ENCODE measurements around the gene FOXO1.

FOXO1 gene

DNA sequence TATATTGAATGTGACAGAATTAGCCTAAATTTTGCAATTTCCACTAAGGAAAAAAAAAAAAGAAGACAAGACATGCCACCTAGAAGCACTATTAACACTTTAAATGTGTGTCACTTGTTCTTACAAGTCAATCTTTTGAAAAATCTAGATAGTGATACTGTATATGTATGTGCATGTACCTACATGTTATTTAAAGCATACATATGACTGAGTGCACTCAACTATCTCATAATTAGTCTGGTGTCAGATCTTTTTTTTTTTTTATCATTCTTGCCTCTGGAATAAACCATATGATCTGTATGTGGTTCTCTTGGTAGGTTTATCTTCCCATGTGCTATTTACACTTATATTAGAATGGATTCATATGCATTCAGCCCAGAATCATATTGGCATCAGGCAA is 62.3 kb downstream of the FOXO1 start:
- DNase-seq = no peak

DNA sequence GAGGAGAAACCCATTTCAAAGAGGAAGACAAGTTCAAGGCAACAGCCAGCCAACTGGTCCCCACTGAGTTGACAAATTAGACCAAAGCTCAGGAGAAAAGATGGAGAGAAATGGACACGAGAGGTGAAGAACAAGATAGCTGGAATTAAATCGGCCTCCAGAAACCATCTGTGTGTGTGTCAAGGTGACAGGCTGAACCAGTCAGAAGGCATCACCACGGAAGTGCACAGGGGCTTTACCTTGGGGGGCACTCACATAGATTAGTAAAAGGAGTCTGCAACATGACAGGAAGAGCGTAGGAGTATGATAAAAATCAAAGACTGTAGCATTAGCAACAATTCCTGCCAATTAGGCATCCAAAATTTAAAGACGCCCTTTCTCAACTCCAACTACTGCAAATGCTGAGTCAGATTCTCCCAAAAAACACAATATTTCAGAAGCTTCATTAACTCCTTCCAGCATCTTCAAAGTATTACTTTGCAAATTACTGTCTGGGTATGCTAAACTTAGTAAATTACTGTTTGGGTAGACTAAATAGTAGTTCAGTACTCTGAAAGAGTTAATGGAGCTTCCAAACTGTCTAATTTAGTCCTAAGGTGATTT is 66.2 kb downstream of the FOXO1 start:
- peak in 1 of 2 donors; percentile 33 for DNase-seq

DNA sequence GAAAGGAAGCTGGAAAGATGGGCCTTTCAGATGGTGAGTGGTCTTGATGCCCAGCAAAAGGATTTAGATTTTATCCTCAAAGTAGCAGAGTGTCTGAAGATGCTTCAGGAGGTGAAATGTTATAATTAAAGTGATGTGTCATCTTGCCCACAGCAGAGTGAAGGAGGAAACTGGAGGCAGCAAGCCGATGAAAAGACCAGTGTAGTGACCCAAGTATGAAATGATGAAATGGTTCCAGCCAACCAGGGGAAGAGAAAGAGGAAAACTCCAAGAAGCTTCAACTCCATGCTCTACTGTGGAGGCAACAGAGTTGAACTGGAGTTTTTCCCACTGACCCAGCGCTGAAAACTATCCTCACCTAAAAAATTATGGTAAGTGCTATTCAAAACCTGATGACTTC is 66.7 kb downstream of the FOXO1 start:
- DNase-seq = no peak

DNA sequence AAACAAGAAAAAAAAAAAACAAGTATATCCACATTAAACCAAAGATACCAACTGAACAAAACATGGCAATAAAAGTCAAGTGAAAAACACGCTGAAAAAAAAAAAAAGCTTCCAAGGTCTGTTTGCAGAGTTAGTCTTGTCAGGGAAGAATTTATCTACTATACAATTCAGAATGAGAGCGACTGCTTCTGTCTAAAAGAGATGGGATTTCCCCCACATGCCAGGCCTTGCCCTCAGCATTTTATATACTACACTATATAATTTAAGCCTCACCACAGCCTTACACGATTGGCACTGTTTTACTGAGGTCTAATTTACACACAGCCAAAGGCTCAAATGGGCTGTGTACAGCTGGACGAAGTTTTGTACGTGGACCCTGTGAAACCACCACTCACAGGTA is 67.3 kb downstream of the FOXO1 start:
- DNase-seq = no peak

DNA sequence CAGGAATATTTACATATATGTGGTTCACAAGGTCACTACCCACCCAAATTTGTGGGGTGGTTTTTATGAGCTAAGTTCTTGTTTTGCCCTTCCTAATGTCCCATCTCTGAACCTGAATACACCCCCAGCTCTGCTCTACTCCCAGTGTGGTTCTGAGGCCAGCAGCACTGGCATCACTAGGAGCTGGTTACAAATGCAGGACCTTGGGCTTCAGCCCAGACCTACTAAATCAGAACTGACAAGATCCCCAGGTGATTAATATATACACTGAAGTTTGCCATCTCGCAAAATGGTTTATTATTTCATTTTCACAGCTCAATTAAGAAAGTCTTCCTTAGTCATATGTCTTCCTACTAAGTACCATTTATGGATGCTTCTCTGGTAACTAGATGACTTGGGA is 67.9 kb downstream of the FOXO1 start:
- DNase-seq = no peak

DNA sequence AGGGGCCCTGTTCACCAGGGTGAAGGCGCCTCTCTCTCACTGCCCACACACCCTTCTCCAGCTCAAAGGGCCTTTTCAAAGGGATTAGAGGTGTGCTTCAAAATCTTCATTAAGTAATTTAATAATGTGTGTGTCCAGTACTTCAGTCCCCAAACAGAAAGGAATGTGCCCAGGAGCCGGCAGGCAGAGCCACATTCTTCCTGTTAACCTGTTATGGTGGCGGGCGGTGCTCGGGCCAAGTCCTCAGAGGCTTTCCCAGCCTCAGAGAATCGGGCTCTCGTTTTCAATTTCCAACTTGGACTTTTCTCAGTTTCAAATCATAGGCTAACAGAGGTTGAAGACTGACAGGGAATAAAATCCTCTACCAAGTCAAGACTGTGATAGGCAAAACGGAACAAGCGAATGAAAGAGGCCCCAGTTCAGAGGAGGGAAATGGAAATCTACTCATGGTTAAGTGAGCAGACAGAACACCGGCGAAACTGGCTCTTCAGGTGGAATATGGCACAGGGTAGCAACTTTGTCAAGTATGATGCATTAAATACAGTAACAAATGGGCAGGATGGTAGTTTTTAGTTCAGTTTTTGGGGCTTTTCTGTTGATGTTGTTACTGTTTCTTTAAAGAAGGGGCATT is 68.6 kb downstream of the FOXO1 start:
- no peak for DNase-seq

DNA sequence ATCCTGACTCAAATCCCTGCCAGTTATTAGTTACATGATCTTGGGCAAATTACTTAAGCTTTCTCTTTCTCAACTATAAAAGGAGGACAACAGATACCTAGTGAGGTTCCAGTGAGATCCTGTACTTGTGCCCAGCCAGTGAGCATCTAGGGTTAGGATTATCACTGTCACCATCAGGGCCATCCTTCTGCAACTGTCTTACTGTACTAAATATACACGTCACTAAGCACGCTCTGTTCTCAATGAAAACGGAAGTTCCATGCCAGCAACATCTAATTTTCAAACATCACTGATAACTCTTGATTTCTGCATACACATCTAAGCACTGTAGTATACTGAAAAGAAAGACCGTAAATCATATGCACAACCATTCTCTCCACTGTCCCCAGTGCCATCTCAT is 70.0 kb downstream of the FOXO1 start:
- DNase-seq = peak in 1 of 2 donors; percentile 33

DNA sequence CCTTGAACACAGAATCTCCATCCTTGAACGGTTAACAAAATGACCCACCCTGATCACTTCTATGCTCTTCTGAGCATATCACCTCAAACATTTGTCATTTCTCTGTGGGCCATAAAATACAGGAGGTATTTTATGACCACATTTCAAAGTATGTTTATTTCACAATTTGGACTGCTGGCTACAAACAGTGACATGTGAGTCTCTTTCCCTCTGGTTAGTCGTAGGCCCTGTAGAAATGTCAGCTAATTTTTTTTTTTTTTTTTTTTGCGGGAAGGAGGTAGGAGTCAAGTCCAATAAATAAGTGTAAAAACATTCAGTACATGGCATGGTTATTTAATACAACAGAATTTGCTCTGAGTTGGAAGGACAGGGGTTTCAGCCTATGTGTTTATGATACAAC is 70.7 kb downstream of the FOXO1 start:
- no peak for DNase-seq

DNA sequence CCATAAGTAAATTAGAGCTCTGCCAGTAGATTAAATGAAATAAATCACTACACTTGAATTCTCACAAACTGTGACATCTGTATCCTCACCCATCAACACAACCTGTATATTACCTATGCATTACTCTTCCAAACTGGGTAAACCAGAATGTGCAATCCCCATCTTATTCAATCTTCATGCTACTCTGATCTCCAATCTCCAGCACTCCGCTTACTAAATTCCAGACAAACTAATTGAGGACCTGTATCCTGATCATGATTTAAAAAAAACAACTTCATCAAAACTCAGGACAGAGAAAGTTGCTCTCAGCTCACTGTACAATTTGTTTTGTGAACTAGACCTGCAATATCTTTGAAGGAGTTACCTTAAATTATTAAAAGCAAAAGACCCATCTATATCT is 74.4 kb downstream of the FOXO1 start:
- DNase-seq = no peak

DNA sequence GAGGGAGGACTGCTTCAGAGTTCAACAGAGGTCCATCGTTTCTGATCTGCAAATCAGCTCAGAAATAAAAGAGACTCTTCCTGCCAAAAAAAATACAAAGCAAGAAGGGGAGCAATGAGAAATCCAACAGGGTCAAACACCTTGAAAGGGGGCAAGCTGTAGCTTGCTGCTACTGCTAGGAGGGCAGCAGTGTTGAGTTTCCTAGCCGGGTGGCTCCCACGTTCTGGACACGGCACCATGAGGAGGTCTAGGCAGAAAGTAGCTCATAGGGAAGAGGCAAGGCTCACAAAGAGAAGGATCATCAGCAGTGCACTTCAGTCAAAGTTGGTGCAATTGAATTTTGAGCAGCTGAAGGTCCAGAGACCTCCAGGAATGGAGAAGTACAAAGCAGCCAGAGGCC is 75.3 kb downstream of the FOXO1 start:
- DNase-seq = no peak

DNA sequence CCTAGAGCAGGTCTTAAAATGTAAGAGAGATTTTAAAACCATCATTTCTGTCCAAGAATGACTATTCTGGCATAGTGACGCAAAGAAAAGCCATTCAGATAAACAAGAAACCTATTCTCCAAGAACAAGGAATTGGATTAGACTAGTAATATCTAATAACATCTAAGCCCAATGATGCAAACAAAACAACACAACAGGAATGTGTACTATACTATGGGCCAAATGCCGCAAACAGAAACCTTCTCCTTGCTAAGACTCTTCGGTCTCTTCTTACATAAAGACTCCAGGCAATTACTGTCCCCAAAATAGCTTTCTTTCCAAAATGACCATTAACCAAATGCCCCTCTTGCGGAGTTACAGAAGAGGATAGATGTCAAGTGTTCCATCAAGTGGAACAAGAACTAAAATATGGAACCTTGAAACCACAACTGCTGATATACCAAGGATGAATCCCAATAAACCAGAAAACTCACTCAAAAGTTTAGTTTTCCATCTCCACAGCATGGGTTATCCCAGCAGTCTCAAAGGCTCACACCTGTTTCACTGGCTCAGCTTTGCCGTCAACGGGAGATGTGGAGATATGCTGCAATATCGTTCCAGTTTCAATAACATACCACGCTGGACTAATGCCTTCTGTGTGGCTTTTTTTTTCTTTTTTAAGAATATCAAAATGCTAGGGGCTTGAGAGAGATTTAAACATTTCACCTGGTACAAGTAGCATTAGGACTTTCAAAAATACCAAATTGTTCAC is 76.2 kb downstream of the FOXO1 start:
- DNase-seq = no peak

DNA sequence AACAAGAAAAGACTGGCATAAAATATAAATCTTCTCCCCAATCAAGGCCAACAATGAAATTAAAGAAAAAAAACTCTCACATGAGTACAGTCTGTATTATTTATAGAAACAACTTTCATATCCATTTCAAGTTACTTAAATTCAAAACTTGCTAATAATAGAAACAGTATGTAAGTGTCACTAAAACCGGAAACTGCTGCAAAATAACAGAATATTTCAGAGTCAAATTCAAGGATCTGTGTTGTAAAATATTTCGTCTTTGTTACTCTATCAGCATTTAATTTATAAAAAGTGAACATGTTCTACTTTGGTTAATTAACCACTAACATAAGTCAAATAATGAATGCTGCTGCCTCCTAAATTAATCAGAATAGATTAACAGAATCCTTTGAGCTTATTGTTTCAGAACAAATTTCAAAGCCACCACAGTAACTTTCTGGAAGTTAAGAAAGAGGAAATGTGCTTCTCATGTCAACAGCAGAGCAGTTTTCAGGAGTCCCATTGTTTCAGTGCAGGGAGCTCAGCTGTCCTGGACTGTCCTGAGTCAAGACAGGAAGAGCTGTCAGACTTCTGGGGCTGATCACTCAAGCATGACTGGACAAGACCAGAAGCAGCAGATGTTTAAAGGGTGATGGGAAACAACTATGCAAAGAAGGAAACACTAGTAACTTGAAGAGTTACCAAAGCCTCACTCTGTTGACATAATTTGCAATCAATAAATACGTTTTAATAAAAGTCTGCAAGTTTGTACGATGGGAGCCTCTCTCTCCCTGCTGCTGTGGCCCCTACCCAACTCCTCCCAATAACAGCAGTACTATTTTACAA is 76.9 kb downstream of the FOXO1 start:
- peak in 1 of 2 donors; percentile 62 for DNase-seq

DNA sequence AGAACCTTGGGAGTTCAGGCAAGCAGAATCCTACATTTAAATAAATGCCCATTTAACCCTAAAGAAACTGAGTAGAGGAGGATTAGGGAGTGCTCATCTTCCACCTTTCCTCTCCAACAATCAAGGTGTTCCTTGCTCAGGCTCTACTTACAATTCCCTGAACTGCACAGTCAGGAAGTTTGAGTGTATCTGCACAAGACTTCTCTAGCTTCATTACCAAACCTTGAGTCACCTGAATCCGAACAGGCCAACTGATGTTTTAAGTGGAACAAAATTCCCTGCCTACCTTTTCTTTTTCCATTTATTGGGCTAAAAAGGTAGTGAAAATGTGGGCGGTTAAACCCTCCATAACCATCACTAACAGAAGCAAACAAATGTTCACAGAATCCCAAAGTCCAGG is 78.3 kb downstream of the FOXO1 start:
- no peak for DNase-seq

DNA sequence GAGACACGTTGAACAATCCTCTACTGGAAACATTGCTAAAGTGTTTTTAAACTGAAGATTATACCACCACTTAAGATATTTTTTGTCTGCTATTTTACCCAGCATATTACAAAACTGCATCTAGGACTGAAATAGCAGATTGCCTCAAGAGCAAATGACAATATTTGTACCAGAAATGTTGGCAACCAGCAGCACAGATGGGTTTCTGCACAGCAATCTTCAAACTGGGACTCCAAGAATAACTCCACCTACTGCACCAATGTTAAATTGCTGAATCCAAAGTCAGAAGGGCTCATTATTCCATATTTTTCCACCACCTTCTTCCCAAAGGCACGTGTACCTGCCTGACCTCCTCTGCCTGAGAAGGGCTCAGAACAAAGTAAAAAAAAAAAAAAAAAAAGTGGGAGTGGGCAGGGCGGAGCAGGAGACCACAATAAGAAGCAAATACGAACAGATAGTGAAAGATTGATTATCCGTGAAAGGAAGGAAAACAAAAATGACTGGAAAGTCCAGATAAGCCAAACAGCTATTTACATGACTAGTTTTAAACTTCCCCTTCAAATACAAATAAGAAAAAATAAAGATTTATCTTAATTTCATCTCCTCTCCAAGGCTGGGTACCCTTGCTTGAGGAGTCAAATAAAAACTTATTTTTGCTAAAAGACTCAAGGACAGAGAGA is 79.4 kb downstream of the FOXO1 start:
- DNase-seq = no peak

DNA sequence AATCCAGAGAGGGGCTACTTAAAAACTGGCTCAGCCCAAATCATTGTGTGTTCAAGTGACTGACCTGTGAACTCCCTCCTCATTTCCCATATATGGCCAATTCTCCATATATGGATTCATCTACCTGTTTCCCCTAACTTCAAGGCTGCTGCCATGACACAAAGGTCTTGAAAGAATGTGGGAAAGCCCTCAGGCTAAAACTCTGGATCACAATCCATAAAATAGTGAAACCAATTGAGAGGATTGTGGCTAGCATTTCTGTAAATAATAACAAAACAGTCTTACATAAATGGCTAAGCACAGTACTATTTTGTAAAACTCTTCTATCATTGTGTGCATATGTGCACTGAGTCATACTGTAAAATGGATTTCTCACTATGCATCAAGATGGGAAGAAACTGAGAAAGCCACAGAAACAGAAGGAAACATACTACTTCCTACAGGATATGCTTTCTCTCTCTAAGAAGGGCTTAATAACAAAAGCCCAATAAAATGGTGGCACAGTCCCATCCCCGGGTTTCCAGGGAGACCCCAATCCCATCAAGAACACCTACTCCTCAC is 80.5 kb downstream of the FOXO1 start:
- DNase-seq = no peak

DNA sequence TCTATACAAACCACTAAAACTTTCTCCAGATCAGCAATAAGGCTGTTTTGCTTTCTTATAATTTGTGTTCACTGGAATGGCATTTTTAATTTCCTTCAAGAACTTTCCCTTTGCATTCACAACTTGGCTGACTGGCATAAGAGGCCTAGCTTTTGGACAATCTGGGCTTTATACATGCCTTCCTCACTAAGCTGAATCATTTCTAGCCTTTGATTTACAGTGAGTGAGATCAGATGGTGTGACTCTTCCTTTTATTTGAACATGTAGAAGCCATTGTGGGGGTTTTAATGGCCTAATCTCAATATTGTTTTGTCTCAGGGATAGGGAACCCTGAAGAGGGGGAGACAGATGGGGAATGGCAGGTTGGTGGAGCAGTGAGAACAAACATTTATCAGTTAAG is 82.7 kb downstream of the FOXO1 start:
- DNase-seq = no peak

DNA sequence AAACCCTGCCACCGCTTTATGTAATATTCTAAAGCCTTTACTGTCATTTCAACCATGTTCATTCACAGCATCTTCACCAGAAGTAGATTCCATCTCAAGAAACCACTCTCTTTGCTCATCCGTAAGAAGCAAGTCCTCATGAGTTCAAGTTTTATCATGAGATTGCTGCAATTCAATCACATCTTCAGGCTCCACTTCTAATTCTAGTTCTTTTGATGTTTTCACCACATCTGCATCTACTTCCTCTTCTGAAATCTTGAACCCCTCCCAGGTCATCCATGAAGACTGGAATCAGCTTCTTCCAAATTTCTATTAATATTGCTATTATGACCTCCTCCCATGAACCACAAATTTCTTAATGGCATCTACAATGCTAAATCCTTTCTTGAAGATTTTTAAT is 83.9 kb downstream of the FOXO1 start:
- DNase-seq = no peak

DNA sequence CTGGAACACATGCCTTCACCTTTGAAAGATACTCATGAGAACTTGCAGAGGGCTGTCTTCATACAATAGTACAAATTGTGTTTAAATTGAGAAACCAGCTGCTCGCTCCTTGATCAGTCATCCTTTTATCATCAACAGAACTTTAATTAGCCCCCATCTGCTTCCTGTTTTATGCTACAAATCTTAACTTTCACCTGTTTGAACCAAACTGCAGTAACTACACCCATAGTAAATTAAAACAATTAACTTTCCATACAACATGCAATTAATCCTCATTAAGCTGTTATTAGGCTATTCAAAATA is 85.2 kb downstream of the FOXO1 start:
- DNase-seq = no peak

DNA sequence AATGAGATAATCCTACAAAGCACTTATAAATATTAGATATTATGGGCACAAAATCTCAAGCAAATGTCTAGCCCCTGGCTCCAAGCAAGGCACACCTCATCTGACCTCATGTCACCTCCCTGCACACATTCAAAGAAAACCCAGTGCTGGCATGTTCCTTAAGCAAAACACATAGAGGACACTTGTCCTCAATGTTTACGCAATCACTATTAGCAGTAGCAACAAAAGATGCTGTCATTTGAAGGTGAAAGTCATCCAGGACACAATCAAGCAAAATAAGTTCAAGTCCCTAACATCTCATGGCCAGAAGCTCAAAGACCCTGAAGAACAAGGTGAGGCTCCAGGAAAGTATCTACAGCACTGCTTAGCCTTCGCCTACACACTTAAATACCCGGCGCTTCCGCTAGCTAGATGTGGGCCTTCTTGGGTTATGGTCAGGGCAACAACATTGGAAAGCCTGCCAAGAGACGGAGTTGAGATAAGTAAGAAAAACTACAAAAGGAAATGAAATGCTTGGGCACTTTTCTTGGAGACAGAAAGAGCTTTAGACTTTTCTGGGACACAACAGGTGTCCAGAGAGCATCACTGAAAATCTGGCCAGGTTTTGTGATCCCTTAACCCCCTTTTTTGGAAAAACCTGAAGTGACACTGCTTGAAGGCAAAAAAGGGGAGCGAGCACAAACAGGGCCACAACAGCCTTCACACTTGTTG is 85.7 kb downstream of the FOXO1 start:
- DNase-seq = no peak

DNA sequence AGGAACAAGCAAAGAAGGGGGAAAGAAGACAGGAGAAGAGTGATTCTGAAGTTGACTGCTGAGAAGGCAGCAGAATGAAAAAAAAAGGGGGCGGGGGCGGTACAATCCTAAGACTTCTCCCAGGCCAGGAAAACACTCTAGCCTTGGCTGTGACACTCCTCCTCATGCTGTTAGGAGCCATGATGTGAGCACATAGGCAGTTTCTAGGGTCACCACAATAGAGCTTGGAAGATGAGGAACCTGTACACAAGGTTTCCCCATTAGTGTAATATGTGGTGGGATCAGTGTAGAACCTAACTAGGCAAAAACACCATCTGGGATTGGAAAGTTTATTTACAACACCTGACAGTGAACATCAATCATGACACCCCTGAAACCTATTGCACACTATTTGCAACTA is 86.9 kb downstream of the FOXO1 start:
- DNase-seq = no peak

DNA sequence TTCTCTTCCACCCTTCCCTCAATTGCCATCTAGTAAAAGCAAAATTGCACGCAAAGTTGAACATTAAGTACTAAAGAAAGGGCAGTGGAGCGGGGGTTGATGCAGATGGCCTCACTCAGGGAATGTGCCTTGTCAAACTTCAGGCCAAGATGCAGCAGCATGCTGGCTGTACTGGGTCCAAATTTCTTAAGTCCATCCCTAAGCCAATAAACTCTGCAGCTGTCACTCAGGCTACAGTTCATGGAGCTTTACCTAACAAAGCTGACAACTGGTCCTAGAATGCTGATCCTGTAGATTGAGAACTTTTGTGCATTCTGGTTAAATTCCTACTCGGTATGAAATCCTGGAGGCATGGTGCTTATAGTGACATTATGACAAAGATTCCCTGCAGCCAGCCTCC is 88.4 kb downstream of the FOXO1 start:
- DNase-seq = no peak

DNA sequence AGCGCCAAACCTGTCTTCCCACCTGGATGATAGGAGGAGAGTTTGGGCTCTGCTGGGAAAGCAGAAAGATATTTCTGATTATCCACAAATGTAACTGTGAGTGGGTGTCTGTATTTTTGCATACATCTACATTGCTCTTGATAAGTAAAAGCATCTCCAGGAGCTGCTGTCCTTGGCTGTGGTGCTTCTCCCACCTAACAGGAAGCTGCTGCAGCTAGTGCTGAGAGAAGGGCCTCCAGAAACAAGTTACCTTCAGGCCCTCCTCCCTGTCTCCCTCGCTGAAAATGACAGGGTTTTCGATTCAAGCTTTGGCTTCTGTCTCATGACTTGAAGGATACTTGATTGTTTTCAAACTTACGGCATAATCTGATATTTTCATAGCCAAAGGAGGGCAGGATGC is 90.1 kb downstream of the FOXO1 start:
- DNase-seq = no peak

Data from CD4-positive, alpha-beta T cell treated with Interleukin-1 beta for 1 hour (primary cell).